HG02870 (cell line): ENCODE measurements around the gene PTPRN2.

ENCODE experiments used
- ATAC-seq: cut with Tn5 transposase; IDR thresholded peaks from one replicate; pipeline ENCODE4 v1.9.1; 2021; ENCODE audit warnings: mild to moderate bottlenecking, moderate library complexity; ENCODE audit not compliant: unreplicated experiment

PTPRN2 gene

DNA sequence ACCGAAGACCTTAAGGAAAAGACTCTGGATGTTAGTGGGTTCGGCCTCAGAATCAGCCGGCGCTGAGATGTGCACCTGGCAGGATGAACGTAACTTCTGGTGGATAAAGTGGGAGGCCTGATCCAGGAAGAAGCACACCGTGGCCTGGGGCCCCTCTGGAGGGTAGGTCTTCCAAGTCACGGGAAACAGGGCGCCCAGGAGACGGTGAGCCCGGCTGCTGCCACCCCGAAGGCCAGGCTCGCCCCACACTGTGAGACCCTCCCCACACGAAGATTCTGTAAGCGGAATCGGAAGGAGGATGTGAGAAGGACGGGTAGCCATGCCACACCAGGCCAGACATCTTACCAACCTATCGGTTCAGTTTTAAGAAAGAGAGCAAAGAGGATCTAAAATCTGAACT lies 971.8 kb downstream of the PTPRN2 start:
- ATAC-seq, result no peak

DNA sequence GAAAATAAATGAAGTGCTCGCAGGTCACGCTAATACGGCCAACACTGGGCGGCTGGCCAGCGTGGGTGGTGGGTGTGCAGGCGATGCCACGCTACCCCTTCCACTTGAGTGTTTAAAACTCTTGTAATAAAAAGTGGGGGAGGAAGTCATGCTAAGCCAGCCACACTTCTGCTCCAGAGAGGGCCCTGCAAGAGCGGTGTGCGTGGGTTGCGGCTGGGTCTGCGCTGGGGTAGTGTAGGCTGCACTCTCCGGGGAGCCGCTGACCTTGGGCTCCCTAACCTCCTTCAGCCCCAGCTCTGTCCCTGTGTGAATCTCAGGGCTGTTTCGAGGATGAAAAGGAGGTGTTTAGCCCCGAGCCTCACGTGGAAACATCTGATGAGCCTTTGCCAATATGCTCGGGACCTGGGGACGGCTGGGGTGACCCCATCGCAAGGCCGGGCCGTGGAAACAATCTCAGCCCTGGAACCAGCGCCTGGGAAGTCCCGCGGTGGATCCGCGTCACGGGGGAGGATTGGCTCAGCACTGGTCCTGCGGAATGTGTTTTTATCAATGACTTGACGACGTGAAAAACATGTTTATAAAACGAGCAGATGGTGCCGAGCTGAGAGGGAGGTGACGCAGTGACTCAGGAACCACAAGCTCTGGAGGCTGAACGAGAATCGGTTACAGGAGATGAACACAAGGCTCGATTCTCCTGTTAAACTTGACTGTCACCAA lies 972.4 kb downstream of the PTPRN2 start:
- no peak for ATAC-seq

DNA sequence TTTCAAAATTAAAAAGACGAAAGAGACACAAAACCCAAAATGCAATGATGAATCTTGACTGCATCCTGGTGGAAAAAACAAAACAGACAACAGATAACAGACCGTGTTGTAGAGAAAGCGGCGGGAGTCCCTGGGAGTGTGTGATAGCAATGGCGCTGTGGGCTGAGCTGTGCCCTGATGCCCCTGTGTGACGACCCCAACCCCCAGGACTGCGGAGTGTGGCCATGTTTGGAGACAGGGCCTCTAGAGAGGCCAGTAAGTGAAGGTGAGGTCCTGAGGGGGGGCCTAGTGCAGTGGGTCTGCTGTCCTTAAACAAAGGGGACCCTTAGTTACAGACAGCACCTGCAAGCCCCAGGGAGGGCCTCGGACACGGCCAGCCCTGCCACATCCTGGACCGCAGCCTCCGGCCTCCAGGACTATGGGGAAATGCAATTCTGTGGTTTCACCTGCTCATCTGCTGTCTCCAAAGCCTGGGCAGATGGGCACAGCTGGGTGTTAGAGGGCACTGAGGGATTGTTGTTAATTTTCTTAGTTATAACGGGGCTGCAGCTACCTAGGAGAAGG lies 973.1 kb downstream of the PTPRN2 start:
- ATAC-seq, result no peak

DNA sequence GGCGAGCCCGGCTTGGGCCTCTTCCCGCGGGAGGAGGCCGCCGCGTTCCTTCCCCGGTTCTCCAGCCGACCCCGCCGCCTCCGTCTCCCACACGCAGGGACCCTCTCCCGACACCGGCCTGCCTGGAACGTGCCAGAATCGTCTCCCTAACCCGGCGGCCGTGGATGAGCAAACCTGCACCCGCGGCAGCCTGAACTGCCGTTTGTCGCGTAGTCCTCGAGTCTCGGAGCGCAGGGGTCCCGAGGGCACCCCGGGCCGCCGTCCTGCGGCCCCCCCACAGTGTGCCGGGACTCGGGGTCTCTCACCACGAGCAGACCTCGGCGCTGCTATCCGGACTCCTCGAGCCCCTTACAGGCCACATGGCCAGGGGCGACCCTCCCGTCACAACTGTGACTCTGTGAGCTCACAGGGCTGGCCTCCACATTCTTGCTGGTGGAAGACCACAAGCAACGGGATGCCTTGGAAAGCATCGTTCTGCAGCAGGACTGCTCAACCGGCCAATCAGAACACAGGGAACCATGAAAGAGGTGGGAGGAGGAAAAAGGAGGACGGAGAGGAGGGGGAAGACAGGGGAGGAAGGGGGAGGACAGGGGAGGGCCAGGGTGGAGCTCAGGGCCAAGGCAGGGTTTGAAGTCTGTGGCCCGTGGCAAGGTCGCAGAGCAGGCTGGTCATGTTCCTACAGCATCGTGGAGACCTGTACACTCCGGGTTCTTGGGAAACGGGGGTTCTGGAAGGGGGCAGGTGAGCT lies 973.9 kb downstream of the PTPRN2 start:
- no peak for ATAC-seq

DNA sequence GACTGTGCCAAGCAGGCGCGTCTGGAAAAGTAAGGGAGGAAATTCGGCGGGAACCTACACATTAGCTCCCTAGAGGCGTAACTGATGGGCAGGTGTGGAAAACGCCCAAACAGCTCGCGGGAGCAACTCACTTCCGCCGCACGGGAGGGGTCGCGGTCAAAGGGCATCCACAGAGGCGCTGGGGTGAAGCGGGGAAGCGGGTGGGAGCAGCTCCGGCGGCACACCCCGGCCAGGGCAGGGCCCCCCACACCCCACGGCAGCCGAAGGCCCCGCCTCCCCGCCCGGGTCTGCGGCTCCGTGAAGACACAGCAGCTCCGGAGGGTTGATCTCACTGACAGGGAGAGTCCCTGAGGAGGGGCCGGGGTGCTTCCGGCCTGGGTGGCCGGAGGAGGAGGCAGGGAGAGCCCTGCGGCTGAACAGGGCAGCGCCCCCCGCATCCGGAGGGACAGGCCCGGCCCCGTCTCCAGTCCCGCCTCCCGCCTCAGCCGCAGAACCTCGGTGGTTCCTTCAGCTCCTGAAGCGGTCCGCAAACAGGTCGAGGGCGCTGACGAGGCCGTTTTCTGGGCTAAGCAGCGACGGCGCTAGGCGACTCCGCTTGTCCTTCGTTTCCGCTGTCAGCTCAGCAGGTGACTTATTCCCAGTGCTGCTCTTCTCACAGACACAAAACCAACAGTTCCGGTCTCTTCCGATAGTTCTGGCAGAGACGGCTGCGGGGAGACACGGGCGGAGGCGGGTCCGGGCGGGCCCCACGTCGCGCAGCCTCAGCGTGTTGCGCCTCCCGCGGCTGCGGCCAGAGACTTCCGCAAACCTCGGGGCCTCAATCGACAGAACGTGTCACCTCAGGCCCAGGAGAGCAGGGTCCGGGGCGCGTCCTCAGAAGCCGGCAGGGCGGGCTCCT lies 974.7 kb downstream of the PTPRN2 start:
- ATAC-seq, result peak; percentile 59

DNA sequence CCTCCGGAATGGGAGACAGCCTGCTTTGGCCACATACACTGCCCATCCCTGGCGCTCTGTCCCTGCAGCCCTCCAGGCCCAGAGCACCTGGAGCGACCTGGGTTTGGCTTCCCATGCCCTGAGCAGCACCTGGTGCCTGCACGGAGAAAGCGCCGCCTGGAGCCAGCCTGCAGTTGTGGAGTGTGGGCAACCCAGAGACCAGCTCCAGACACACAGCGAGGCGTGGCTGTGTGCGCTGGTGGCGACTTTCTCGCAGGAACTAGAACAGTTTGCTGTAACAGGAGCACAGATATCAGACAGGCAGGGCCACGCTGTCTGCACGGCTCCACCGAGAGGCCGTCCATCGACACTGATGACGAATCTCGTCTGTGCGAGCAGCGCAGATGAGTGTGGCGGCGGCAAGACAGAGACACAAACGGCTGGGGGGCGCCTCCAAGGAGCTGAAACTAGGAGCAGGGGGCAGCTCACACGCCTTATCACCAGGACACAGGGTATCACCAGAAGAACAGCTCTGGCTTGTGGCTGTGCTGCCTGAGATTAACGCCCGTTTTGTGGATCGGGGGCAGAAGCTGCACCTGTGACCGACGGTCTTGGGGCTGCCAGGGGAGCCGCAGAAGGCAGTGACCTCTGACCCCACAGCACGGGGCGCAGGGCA lies 975.5 kb downstream of the PTPRN2 start:
- no peak for ATAC-seq

DNA sequence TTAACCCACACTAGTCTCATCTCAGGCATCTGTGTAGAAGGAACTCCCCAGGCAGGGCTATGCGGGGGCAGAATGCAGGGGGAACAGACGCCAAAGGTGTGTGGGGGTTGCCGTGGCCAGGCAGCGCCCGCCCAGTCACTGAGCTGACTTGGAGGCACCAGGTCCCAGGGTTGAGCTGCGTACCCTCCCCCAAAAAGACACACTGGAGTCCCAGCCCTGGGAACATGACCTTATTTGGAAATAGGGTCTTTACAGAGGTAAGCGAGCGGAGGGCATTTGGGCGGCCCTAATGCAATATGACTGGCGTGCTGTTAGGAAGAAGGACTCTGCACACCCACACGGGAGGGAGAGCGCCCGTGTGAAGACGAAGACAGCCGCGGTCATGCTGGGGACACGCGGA lies 976.3 kb downstream of the PTPRN2 start:
- ATAC-seq, result no peak

DNA sequence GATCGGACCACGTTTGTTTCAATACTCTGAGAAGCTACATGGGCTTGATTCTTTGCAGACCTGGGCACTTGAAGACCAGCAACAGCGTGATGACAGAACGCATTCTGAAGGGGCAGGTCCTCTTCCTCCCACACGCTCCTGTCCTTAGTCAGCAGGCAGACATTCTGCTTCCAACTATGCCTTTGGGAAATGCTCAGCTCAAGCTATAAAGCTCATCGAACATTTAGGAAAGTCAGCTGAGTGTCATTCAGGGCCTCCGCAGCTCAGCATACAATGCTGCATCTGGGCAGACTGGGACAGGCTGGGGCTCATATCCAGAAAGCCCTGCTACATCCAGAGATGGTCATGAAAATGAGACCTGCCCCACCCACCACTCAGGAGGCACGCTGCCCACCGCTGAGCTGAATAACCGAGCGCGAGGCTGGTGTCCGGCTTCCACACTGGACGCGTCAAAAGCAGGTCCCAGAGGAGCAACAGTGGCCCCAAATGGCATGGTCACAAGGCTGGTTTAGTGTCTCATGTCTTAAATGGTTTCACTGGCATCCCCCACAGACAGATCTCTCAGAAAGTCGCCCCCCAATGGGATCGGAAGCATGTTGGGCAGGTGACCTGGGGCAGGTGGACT lies 976.8 kb downstream of the PTPRN2 start:
- ATAC-seq, result no peak

DNA sequence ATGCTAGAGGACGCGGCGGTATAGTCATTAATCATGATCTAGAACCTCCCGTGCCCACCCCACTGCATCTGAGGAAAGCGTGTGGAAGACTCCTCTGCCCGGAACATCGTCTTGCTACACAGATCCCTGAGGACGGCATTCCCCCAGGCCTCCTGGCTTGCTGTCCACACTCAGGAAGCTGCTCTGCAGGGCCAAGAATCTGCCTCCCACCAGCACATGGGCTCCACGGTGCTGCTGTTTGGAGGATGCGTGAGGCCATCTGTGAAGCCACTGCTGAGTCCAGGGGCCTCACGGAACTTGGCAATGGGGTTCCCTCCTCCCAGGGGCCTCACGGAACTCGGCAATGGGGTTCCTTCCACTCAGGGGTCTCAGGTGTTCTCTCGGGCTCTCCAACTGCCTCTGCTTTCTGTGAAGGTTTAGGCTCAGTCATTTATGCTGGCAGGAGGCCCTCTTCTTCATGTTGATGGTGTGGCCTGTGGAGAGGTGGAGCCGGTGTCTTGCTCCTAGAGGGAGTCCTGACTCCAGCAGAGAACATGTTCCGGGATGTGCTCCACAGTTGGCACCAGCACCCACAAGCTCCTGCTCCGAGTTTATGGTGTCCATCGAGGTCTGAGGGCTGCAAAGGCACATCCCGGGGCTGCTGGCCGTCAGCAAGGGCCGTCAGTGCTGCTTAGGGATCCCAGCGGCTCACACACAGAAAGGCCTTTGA lies 977.5 kb downstream of the PTPRN2 start:
- no peak for ATAC-seq

DNA sequence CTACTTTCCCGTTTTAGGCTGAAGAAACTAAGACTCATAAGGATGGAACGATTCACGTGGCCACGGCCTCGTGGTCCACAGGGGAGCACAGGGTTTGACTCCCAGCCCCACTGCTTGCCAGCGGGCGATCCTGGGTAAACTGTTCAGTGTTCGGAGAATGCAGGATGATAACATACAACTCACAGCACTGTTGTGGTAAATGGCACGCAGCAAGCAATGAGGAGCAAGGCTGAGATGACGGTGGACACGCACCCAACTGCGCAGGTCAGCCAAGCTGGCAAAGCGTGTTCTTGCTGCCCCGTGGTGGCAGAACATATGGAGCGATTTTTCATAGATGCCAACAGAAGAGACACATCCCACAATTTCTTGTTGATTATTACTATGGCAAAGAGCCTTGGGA lies 978.1 kb downstream of the PTPRN2 start:
- ATAC-seq, result no peak

DNA sequence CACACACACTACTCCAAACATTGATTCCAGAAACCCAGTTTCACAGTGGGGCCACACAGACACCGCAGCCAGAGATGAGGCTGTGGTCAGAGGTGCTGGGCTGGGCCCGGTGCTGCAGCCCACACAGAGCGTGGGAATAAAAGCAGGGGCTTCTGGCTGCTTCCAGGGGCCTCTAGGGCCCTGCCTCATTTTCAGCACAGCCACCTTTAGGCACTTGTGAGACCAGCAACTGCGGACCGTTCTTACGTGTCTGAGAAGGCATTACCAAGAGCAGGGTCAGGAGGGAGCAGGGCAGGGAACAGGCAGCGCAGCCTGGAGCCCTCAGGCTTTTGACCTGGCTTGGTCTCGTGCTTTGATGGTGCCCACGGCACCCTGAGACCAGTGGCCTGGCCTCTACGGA lies 980.4 kb downstream of the PTPRN2 start:
- no peak for ATAC-seq

DNA sequence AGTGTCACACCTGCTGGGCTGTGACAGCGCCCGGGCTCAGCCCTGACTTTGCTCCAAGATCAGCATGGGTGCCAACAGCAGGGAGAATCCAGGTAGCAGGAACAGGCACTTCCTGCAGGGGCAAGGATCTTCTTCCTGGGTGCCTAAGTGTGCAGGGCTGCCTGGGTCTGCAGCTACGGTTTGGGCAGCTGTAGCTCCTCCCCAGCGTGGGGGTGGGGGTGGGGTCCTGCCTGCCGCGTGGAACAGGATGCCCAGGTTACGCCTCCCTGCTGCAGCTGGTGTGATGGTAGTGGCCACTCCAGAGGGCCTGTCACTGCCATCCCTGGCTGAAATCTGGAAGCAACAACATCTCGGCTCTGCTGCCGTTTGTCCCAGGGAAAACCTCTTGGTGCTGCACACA lies 981.5 kb downstream of the PTPRN2 start:
- no peak for ATAC-seq

DNA sequence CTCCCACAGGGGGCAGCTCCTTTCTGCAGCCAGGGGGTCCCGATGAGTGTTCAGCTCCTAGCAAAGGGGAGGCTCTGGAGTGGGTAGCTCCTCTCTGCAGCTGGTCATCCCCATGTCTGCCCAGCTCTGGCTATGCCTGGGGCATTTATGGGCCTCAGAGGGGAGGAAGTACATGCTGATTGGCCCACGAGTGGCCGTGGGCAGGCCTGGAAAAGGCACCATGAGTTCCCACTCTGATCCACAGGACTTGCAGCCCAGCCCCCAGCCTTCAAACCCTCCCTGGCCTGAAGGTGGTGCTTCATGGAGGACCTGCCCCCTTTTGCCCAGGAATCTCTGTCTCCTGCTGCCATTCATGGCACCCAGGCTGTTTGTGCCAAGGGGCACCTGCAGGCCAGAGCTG lies 982.0 kb downstream of the PTPRN2 start:
- ATAC-seq, result no peak

DNA sequence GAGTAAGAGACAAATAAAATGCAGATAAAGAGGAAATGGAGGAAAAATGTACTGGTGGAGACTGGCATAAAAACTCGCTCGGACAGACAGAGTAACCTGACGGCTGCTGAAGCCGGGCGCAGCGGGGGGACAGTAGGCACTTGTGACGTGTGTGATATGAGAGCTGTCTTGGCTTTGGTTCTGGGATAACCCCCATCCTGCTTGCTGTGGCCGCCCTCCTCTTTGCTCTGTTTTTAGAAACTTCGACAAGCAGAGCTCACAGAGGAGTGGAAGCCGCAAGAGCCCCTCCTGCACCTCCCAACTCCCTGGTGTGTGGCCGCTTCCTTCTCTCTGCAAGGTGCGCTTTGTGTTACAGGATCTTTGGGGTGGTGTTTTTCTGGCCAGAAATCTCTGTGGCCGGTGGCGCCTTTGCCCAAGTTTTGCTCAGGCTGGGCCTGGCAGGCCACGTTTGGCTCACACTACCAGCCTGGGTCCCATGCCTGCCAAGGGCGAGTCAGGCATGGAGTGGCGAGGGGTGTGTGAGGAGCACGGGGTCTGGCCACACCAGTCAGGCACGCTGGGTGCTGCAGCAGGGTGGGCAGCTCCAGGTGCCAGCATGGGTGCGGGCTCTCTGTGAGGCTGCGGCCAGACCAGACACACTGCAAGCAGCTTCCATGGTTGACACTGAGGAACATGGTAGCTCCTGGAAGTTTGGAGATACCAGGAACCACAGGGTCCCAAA lies 982.8 kb downstream of the PTPRN2 start:
- ATAC-seq, result no peak

DNA sequence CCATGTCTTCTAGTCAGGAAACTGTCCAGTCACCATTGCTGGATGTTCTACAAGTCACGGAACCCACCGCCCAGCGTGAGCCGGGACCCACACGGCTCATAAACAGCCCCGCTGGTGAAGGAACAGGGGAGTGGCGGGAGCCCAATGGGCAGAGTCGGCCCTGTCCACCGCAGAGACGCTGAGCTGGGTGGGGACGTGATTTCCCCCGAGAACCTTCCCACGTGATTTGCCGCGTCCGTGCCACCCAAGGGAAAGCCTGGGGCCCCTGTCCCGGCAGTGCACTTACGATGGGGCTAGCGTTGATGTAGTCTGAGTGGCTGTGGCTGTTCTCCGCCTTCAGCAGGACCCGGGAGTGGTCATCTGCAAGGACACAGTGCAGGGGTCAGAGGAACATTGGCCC lies 983.9 kb downstream of the PTPRN2 start:
- ATAC-seq, result no peak

DNA sequence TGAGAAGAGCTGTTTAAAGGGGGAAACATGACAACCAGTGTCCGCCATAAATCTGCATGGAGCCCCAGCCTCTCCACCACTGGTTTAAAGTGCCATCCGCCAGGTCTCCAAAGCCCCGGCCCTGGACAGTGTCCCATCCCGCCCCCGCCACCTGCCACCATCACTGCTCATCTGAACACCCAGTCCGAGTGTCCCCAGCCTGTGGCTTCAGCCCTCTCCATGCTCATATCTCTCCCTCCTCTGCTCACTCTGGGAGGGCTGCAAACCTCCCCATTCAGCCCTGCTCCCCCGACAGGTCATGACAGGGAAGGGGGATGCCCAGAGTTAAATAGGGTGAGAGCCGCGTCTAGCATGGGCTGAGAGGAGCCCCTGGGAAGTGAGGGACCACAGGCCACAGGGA lies 984.6 kb downstream of the PTPRN2 start:
- ATAC-seq, result no peak

DNA sequence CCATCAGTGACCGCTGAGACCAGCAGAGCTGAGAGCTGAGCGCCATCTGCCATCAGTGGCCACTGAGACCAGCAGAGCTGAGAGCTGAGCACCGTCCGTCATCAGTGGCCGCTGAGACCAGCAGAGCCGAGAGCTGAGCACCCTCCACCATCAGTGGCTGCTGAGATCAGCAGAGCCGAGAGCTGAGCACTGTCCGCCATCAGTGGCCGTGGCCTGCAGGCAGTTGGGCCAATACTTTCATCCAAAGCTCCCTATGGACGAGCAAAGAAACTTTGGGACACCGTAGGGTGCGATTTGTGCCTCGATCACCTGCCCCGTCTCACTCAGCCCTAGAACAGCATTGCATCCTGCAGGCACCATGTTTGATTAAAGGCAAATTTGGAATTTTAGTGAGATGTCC lies 985.0 kb downstream of the PTPRN2 start:
- no peak for ATAC-seq

DNA sequence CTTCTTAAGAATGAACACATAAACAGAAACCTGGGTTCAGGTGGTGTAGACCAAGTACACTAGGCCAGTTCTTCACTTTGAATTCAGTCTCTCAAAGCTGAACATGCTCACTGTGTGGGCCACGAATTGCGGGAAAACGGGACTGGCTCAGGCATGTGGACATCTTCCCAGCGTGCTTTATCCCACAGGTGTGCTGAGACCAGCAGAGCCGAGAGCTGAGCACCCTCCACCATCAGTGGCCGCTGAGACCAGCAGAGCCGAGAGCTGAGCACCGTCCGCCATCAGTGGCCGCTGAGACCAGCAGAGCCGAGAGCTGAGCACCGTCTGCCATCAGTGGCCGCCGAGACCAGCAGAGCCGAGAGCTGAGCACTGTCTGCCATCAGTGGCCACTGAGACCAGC lies 985.5 kb downstream of the PTPRN2 start:
- no peak for ATAC-seq

DNA sequence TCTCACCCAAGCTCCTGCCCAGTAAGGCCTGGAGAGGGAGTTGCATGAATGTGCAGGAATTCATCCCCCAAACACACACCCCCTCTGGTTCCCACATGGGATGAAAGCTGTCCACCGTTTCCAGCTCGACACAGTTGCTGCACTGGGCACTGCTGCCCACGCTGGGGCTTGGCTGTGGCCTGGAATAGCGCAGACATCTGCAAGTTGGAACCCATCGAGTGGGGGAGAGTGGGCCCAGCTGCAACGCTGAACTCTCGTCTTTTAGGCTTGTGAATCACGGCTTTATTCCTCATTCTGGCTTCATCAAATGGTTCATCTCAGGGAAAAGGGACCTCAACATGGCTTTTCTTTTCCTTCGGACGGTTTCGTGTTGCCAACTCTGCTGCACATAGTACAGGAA lies 986.1 kb downstream of the PTPRN2 start:
- no peak for ATAC-seq
